ENCODE results near the gene ZDHHC19.
"Not testable (repeated sequence)": the region's sequence is repeated elsewhere in the genome, so short reads cannot be mapped to it uniquely, and the experiment has no call there.

ZDHHC19 gene

DNA sequence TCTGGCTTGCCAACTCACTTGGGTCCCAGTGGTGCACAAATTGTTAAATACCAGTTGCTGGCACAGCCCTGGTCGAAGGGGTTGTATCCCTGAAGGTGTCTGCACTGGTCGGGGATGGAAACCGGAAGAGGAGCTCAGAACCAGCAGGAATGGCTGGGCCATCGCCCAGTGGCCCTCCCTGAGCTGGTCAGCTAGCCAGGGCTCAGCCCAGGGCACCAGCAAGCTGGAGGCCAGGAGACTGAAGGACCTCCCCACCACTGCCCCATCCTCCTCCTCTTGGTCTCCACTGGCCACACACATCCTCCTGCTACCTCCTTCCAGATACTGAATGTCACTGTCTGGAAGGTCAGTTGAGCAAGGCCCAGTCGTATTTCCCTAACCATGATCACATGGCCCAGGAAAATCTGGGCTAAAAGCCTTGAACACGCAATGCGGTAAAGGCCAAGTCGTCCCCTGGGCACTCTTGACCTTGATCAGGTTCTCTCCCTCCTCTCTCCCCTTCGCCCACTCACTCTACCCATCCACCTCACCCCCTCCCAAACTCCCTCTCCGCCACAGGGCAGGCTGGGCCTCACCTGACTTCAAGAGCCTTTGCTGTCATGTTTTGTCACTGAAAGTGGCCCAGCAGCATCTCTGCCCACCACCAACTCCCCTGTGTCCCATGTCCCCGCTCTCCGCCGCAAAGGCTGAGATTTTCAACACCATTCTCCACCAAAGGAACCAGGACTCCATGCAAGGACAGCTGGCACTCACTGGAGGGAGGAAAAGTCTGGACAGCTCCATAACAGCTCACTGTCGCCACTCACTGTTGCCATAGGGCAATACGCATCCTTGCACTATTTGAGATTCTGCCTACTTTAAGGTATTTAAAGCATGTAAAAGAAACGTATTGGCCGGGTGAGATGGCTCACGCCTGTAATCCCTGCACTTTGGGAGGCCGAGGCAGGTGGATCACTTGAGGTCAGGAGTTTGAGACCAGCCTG lies 12.1 kb downstream of the ZDHHC19 start:
- no peak for DNase-seq

DNA sequence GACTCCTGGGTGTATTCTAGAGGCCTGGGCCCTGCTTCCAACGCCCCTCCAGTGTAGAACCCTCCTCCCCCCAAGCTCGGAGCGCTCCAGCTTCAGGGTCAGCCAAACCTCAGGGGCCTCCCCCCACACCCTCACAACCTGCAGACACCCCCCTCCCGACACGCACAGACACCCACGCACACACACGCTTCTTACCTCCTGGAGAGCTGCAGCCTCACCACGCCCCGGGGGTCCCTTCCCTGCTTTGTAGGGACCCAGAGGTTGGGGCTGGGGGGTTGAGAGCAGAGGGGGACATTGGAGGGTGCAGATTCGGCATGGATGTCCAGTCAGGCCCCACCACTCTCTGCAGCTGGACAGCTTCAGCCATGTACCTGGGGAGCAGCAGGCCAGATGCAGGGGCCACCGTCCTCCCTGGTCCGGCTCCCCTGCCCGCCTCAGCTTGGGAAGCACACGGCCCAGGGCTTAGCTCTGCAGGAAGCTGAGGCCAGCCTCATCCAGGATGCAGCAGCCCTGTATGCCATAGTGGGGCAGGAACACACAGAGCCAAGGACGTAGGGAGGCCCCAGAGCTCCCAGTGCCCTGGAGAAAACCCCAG lies 13.0 kb downstream of the ZDHHC19 start:
- no peak for DNase-seq

- no peak for DNase-seq
Measured at GRCh38 chr3:196197524-196197923, 13.7 kb downstream of the ZDHHC19 start.

- DNase-seq, result no peak
Measured at GRCh38 chr3:196195664-196196265, 15.4 kb downstream of the ZDHHC19 start.

DNA sequence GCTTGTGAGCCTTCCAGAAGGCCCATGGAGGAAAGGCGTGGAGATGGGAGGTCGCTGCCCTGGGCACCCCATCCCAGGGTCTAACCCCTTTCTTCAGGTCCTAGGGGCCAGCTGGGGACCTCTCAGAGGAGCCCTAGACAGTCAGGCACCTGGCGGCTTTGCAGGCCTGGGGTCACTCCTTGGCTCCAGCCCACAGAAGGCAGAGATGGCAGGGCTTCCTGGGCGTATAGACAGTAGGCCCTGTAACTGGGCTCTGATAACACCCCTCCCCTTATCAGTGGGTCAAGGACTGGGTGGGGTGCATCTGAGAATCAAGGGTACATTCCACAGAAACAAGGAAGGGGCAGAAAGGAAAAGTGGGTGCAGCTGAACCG lies 16.7 kb downstream of the ZDHHC19 start:
- no peak for DNase-seq

DNA sequence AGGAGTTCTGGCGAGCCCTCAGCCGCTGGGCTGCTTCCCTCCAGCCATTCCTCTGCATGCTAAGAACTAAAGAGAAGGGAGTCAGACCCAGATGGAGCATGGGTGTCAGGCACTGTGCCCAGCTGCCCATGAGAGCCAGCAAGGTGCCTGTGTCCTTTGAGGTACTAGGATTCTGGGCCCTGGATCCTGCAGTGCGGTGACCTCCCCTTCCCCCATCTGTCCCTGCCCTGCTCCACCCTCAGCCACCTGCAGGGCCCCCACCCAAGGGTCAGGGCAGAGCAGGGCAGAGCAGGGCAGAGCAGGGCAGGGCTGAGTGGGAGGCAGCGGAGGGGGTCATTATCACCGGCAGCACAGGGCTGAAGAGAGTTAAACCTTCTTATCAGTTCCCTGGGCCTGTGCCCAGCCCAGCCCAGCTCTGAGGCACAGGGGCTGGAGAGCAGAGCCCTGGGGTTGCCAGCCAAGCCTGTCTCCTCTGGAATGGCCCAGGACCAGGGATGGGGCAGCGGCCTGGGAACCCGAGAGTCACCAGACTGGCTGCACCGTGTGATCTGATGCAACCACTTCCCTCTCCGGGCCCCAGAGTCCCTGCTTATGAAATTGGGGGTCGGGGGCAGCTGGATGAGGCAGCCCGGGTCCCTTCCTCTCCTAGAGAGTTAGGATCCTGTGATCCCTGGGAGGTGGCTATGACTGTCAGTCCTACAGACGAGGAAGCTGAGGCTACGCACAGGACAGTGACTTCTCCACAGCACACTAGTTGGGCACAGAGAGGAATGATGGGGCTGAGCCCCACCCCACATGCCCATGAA lies 17.3 kb downstream of the ZDHHC19 start:
- no peak for DNase-seq

GRCh38 chr3:196193133-196193735 lies 18.0 kb downstream of the ZDHHC19 start:
- no peak for DNase-seq

GRCh38 chr3:196192524-196193051 lies 18.6 kb downstream of the ZDHHC19 start:
- DNase-seq, result no peak

DNA sequence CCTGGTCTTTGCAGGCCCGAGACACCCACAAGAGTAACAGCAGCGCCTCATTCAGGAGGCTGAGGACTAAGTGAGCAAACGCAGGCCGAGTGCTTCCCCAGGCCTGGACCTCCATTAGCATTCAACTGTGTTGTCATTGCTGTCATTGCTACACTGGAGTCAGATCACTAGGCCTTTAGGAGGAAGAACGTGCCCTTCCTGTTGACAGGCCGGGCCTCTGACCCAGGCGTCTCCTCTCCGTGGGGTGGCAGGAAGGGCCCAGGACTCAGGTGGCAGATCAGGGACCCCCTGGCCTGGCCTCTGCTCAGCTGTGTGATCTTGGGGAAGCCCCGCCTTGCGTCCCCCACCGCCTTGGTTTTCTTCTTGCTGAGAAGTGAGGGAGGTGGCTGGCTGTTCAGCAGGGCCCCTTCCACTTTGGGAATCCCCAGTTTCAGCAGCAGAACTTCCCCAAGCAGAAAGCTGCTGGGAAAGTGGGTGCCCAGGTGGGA lies 19.1 kb downstream of the ZDHHC19 start:
- peak; percentile 78 for DNase-seq

DNA sequence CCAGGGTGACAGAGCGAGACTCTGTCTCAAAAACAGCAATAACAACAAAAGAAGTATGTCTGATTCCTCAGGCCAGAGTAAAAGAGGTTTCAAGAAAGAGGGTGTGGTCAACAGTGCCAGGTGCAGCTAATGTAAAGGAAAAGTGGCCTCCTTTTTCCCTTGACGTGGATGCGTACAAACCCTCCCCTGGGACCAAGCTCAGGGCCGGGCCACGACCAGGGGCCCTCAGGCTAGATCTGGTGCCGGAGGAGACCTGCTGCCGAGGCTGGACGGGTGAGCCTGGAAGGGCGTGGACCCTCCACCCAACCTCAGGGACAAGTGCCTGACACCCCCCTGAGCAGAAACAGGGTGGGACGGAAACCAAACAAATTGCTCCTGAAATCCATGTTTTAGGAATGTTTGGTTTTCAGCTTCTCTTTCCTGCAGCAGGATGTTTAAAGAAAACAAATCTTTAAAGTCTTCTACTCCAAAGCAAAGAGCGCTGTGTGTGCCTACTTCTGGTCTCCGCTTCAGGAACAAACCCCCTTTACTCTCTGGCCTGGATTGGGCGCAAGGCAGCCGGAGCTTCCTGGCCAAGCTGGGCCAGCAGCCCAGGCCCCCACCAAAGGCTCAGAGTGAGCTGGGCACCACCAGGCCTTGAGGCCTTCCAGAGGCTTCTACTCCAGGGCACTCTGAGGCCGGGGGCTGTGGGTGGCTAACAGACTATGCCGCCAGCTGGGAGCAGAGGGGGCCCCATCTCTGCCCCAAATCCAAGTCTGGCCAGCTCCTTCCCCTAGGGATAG lies 21.4 kb downstream of the ZDHHC19 start:
- no peak for DNase-seq

GRCh38 chr3:196186651-196187573 lies 24.3 kb downstream of the ZDHHC19 start:
- DNase-seq, result no peak

- no peak for DNase-seq
Measured at GRCh38 chr3:196184881-196185280, 26.3 kb downstream of the ZDHHC19 start.

DNA sequence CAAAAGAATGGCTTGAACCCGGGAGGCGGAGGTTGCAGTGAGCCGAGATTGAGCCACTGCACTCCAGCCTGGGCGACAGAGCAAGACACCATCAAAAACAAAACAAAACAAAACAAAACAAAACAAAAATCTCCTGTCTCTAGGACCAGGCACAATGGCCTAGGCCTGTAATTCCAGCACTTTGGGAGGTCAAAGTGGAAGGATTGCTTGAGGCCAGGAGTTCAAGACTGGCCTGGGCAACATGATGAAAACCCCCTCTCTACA lies 27.1 kb downstream of the ZDHHC19 start:
- DNase-seq, result not testable (repeated sequence)

GRCh38 chr3:196181127-196181546 lies 30.1 kb downstream of the ZDHHC19 start:
- DNase-seq, result no peak

- no peak for DNase-seq
Measured at GRCh38 chr3:196180346-196180745, 30.9 kb downstream of the ZDHHC19 start.

GRCh38 chr3:196179380-196180308 lies 31.6 kb downstream of the ZDHHC19 start:
- peak; percentile 97 for DNase-seq

DNA sequence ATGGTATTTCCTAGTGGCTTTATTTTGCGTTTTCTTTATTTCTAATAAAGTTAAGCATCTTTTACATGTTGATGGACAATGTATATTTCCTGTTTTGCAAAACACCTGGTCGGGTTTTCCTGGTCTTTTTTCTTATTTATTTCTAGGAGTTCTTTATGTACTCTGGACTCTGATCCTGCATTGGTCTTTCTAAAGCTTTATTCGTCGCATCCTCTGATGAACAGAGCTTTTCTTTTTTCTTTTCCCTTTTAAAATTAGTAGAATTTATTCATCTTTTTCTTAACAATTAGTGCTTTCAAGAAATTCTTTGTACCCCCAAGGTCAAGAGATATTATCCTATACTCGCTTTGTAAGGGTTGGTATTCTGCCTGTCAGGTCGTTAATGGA lies 32.2 kb downstream of the ZDHHC19 start:
- no peak for DNase-seq

- DNase-seq, result no peak
Measured at GRCh38 chr3:196177967-196178366, 33.2 kb downstream of the ZDHHC19 start.

- DNase-seq, result no peak
Measured at GRCh38 chr3:196177567-196177966, 33.6 kb downstream of the ZDHHC19 start.
